Keratinocyte (primary cell): ENCODE results near the gene CCDC74A. TPM values are rescaled to one million over a fixed set of nuclear protein-coding genes. Genes with fewer than 3 reads are reported as not detected.

ENCODE experiments used
- DNase-seq: peaks from one replicate; pipeline ENCODE4 v3.0.0-alpha.2; 2011; ENCODE audit warnings: low read depth, missing footprints, low spot score
- FAIRE-seq: peaks from 2 replicates; lab custom pipeline; 2011; peaks lifted over from hg19 to GRCh38; lab: Jason Lieb, UNC
- H2AFZ ChIP-seq: 2 replicates; pipeline ENCODE4 v1.6.0; 2012; ENCODE audit warnings: low read length, control low read depth, inconsistent platforms; ENCODE audit not compliant: control insufficient read depth
- H3K27ac ChIP-seq: 2 replicates; pipeline ENCODE4 v1.5.1; 2011; ENCODE audit warnings: low read length; ENCODE audit not compliant: control insufficient read depth, insufficient read depth
- H3K27me3 ChIP-seq: 3 replicates; pipeline ENCODE4 v1.6.0; 2011; ENCODE audit warnings: low read length; ENCODE audit not compliant: control insufficient read depth, insufficient read depth; ENCODE audit errors: extremely low read depth
- H3K36me3 ChIP-seq, 2 experiments: 2 replicates in 1 of 2; 3 replicates in 1 of 2; pipeline ENCODE4 v1.5.1; 2011; ENCODE audit warnings: low read length in 2 of 2, mild to moderate bottlenecking in 1 of 2; ENCODE audit not compliant: control insufficient read depth in 2 of 2, insufficient read depth in 2 of 2; ENCODE audit errors: extremely low read depth in 1 of 2
- H3K4me1 ChIP-seq: 3 replicates; pipeline ENCODE4 v1.5.1; 2011; ENCODE audit warnings: low read length; ENCODE audit not compliant: control insufficient read depth, insufficient read depth; ENCODE audit errors: extremely low read depth
- H3K4me2 ChIP-seq: 3 replicates; pipeline ENCODE4 v1.6.0; 2011; ENCODE audit warnings: low read depth, low read length; ENCODE audit not compliant: control insufficient read depth, insufficient read depth; ENCODE audit errors: extremely low read depth
- H3K4me3 ChIP-seq, 3 experiments: fragments of 200-600 bp in 1 of 3; sonication (generic) in 1 of 3; 2 replicates in 2 of 3; 3 replicates in 1 of 3; pipeline ENCODE4 v1.5.1; 2011 to 2016; ENCODE audit warnings: low read length in 3 of 3, mild to moderate bottlenecking in 3 of 3, control low read depth in 2 of 3, inconsistent platforms in 1 of 3, low read depth in 1 of 3, mixed read lengths in 1 of 3, mixed run types in 1 of 3, moderate library complexity in 1 of 3; ENCODE audit not compliant: control insufficient read depth in 2 of 3, insufficient read depth in 2 of 3; ENCODE audit errors: extremely low read depth in 1 of 3
- H3K79me2 ChIP-seq: 2 replicates; pipeline ENCODE4 v1.6.0; 2012; ENCODE audit warnings: low read length; ENCODE audit not compliant: control insufficient read depth, insufficient read depth
- H3K9ac ChIP-seq: 3 replicates; pipeline ENCODE4 v1.6.0; 2011; ENCODE audit warnings: low read length; ENCODE audit not compliant: control insufficient read depth, insufficient read depth; ENCODE audit errors: extremely low read depth
- H3K9me1 ChIP-seq: 3 replicates; pipeline ENCODE4 v1.6.0; 2011; ENCODE audit warnings: low read length; ENCODE audit not compliant: control insufficient read depth, insufficient read depth; ENCODE audit errors: extremely low read depth
- H3K9me3 ChIP-seq: 2 replicates; pipeline ENCODE4 v1.5.1; 2012; ENCODE audit warnings: low read depth, low read length; ENCODE audit not compliant: control insufficient read depth
- H4K20me1 ChIP-seq: 3 replicates; pipeline ENCODE4 v1.6.0; 2011; ENCODE audit warnings: low read length; ENCODE audit not compliant: control insufficient read depth, insufficient read depth; ENCODE audit errors: extremely low read depth
- EZH2 ChIP-seq: IDR thresholded peaks from one replicate; pipeline ENCODE4 v1.6.1; 2012; ENCODE audit warnings: inconsistent platforms, mild to moderate bottlenecking, low read length, moderate library complexity
- dilution Hi-C: fragments of 300-500 bp; cut with MboI; formaldehyde crosslinking; loops from one replicate; pipeline ENCODE4 v1.7.0; 2020; ENCODE audit warnings: low sequenced_read_pairs; ENCODE audit not compliant: extremely low pct_ligation_motif_present
- polyA plus RNA-seq, 5 experiments: library from polyadenylated mRNA; depleted of rRNA in 3 of 5; stranded (reverse) in 3 of 5; stranded (forward) in 1 of 5; unstranded in 1 of 5; fragments of >200 nt; gene quantifications; 1 replicate in 1 of 5; 2 replicates in 3 of 5; 3 replicates in 1 of 5; pipeline versions ENCODE4 v1.2.1 to v1.2.3, GENCODE V29; 2011 to 2012; ENCODE audit warnings: missing spikeins in 2 of 5, low read depth in 1 of 5, low replicate concordance in 1 of 5
- TF ChIP-seq, protein P1 (sequence below), 3 experiments: IDR thresholded peaks in 1 of 3; conservative IDR thresholded peaks in 1 of 3; optimal IDR thresholded peaks in 1 of 3; 2 replicates in 2 of 3; 3 replicates in 1 of 3; pipeline versions ENCODE3 to v1.5.1; 2011; ENCODE audit warnings: low read length in 3 of 3, mild to moderate bottlenecking in 3 of 3, moderate library complexity in 2 of 3, control low read depth in 1 of 3, inconsistent platforms in 1 of 3; ENCODE audit not compliant: insufficient read depth in 2 of 3; ENCODE audit errors: extremely low read depth in 1 of 3

Gene CCDC74A
- polyA plus RNA-seq, 1 donor (not counting 4 experiments of a cell fraction or from before 2014, with no cell fraction given) = 4.3 TPM

DNA sequence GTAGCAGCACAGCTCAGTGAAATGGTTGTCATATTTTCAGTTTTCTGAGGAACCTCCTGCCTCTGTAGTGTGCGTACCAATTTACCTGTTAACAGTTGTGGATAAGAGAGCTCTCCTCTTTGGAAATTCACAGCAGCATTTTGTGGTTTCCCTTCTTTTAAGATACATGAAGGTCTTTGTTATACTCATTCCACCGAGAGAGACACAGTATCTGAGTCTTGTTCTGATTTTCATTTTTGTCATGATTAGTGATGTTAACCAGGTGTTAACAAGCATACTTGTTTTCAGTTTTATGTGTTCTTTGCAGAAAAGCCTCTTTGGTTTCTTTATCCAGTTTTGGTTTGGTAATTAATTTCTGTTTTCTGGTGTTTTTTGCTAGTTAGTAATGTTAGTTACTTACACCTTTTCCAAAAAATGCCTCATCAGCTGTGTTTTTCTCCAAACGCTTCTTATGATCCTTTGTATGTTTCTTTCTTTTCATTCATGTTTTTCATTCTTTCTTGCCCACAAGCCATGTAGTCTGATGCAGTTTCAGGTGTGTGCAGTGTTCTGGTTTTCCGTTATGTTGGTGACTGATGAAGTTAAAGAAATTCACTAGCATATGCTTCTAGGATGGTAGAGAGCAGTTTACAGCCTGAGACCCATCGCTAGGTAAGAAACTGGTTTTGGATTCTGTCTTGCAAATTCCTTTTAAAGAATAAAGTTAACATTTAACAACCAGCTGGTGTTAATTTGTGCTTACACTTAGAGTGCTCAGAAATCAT lies 30.1 kb downstream of the CCDC74A start:
- no peaks in the 10 kb centered on the region for H3K36me3 ChIP-seq
- H3K79me2 ChIP-seq = no peaks in the 10 kb centered on the region
- no peaks in the 10 kb centered on the region for H3K4me1 ChIP-seq
- H3K4me3 ChIP-seq = no peak overlapping the region
- no peak overlapping the region for H3K9ac ChIP-seq
- no peaks in the 10 kb centered on the region for H4K20me1 ChIP-seq
- DNase-seq (no peak), FAIRE-seq (no peak)
- TF ChIP-seq, protein P1, sequence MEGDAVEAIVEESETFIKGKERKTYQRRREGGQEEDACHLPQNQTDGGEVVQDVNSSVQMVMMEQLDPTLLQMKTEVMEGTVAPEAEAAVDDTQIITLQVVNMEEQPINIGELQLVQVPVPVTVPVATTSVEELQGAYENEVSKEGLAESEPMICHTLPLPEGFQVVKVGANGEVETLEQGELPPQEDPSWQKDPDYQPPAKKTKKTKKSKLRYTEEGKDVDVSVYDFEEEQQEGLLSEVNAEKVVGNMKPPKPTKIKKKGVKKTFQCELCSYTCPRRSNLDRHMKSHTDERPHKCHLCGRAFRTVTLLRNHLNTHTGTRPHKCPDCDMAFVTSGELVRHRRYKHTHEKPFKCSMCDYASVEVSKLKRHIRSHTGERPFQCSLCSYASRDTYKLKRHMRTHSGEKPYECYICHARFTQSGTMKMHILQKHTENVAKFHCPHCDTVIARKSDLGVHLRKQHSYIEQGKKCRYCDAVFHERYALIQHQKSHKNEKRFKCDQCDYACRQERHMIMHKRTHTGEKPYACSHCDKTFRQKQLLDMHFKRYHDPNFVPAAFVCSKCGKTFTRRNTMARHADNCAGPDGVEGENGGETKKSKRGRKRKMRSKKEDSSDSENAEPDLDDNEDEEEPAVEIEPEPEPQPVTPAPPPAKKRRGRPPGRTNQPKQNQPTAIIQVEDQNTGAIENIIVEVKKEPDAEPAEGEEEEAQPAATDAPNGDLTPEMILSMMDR (optimal IDR thresholded peaks at IDR 0.05 in 1 of 3, IDR thresholded peaks at IDR 0.05 in 1 of 3, conservative IDR thresholded peaks at IDR 0.05 in 1 of 3; ENCODE audit: extremely low read depth in 1 of 3, insufficient read depth in 2 of 3, low read length in 3 of 3) = no peak
- no peak for TF ChIP-seq EZH2
- H3K27me3 ChIP-seq = peaks cover 6% of the 10 kb centered on the region
- no peaks in the 10 kb centered on the region for H3K9me1 ChIP-seq
- no peak overlapping the region for H3K27ac ChIP-seq
- dilution Hi-C loops = no loop called here
- no peak overlapping the region for H3K4me2 ChIP-seq
- no peaks in the 10 kb centered on the region for H3K9me3 ChIP-seq
- no peak overlapping the region for H2AFZ ChIP-seq

DNA sequence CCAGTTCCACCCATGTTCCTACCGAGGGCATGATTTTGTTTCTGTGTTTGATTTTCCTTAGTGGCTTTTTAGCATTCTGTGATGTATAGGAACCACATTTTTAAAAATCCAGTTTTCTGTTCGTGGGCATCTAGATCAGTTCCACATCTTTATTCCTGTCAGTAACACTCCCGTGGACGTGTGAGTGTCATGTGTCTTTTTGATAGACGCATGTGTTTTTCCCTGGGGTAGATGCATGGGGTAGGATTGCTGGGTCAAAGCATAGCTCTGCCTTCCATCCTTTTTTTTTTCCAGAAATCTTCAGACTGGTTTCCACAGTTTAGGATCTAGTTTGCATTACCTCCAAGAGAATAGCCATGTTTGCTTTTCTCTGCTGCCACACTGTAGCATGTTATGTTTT lies 38.7 kb downstream of the CCDC74A start:
- no peak overlapping the region for H3K27ac ChIP-seq
- no peaks in the 10 kb centered on the region for H4K20me1 ChIP-seq
- H2AFZ ChIP-seq = no peak overlapping the region
- TF ChIP-seq EZH2 = no peak
- TF ChIP-seq, protein P1 (optimal IDR thresholded peaks at IDR 0.05 in 1 of 3, IDR thresholded peaks at IDR 0.05 in 1 of 3, conservative IDR thresholded peaks at IDR 0.05 in 1 of 3; ENCODE audit: extremely low read depth in 1 of 3, insufficient read depth in 2 of 3, low read length in 3 of 3) = no peak
- no peak overlapping the region for H3K9ac ChIP-seq
- no peak overlapping the region for H3K4me2 ChIP-seq
- H3K4me1 ChIP-seq = no peaks in the 10 kb centered on the region
- no peaks in the 10 kb centered on the region for H3K27me3 ChIP-seq
- no peaks in the 10 kb centered on the region for H3K9me3 ChIP-seq
- dilution Hi-C loops = no loop called here
- H3K9me1 ChIP-seq = no peaks in the 10 kb centered on the region
- no peaks in the 10 kb centered on the region for H3K79me2 ChIP-seq
- FAIRE-seq = no peak
- H3K36me3 ChIP-seq = no peaks in the 10 kb centered on the region
- no peak overlapping the region for H3K4me3 ChIP-seq
- no peak for DNase-seq
